Keratinocyte (primary cell): Measurements from ENCODE around the gene TMC1. TPM values are rescaled to one million over a fixed set of nuclear protein-coding genes. Genes with fewer than 3 reads are reported as not detected.

Source experiments
- DNase-seq: peaks from one replicate; pipeline ENCODE4 v3.0.0-alpha.2; 2011; ENCODE audit warnings: low read depth, missing footprints, low spot score
- FAIRE-seq: peaks from 2 replicates; lab custom pipeline; 2011; peaks lifted over from hg19 to GRCh38; lab: Jason Lieb, UNC
- H2AFZ ChIP-seq: 2 replicates; pipeline ENCODE4 v1.6.0; 2012; ENCODE audit warnings: low read length, control low read depth, inconsistent platforms; ENCODE audit not compliant: control insufficient read depth
- H3K27ac ChIP-seq: 2 replicates; pipeline ENCODE4 v1.5.1; 2011; ENCODE audit warnings: low read length; ENCODE audit not compliant: control insufficient read depth, insufficient read depth
- H3K27me3 ChIP-seq: 3 replicates; pipeline ENCODE4 v1.6.0; 2011; ENCODE audit warnings: low read length; ENCODE audit not compliant: control insufficient read depth, insufficient read depth; ENCODE audit errors: extremely low read depth
- H3K36me3 ChIP-seq, 2 experiments: 2 replicates in 1 of 2; 3 replicates in 1 of 2; pipeline ENCODE4 v1.5.1; 2011; ENCODE audit warnings: low read length in 2 of 2, mild to moderate bottlenecking in 1 of 2; ENCODE audit not compliant: control insufficient read depth in 2 of 2, insufficient read depth in 2 of 2; ENCODE audit errors: extremely low read depth in 1 of 2
- H3K4me1 ChIP-seq: 3 replicates; pipeline ENCODE4 v1.5.1; 2011; ENCODE audit warnings: low read length; ENCODE audit not compliant: control insufficient read depth, insufficient read depth; ENCODE audit errors: extremely low read depth
- H3K4me2 ChIP-seq: 3 replicates; pipeline ENCODE4 v1.6.0; 2011; ENCODE audit warnings: low read depth, low read length; ENCODE audit not compliant: control insufficient read depth, insufficient read depth; ENCODE audit errors: extremely low read depth
- H3K4me3 ChIP-seq, 3 experiments: fragments of 200-600 bp in 1 of 3; sonication (generic) in 1 of 3; 2 replicates in 2 of 3; 3 replicates in 1 of 3; pipeline ENCODE4 v1.5.1; 2011 to 2016; ENCODE audit warnings: low read length in 3 of 3, mild to moderate bottlenecking in 3 of 3, control low read depth in 2 of 3, inconsistent platforms in 1 of 3, low read depth in 1 of 3, mixed read lengths in 1 of 3, mixed run types in 1 of 3, moderate library complexity in 1 of 3; ENCODE audit not compliant: control insufficient read depth in 2 of 3, insufficient read depth in 2 of 3; ENCODE audit errors: extremely low read depth in 1 of 3
- H3K79me2 ChIP-seq: 2 replicates; pipeline ENCODE4 v1.6.0; 2012; ENCODE audit warnings: low read length; ENCODE audit not compliant: control insufficient read depth, insufficient read depth
- H3K9ac ChIP-seq: 3 replicates; pipeline ENCODE4 v1.6.0; 2011; ENCODE audit warnings: low read length; ENCODE audit not compliant: control insufficient read depth, insufficient read depth; ENCODE audit errors: extremely low read depth
- H3K9me1 ChIP-seq: 3 replicates; pipeline ENCODE4 v1.6.0; 2011; ENCODE audit warnings: low read length; ENCODE audit not compliant: control insufficient read depth, insufficient read depth; ENCODE audit errors: extremely low read depth
- H3K9me3 ChIP-seq: 2 replicates; pipeline ENCODE4 v1.5.1; 2012; ENCODE audit warnings: low read depth, low read length; ENCODE audit not compliant: control insufficient read depth
- H4K20me1 ChIP-seq: 3 replicates; pipeline ENCODE4 v1.6.0; 2011; ENCODE audit warnings: low read length; ENCODE audit not compliant: control insufficient read depth, insufficient read depth; ENCODE audit errors: extremely low read depth
- CTCF ChIP-seq, 3 experiments: IDR thresholded peaks in 1 of 3; conservative IDR thresholded peaks in 1 of 3; optimal IDR thresholded peaks in 1 of 3; 2 replicates in 2 of 3; 3 replicates in 1 of 3; pipeline versions ENCODE3 to v1.5.1; 2011; ENCODE audit warnings: low read length in 3 of 3, mild to moderate bottlenecking in 3 of 3, moderate library complexity in 2 of 3, control low read depth in 1 of 3, inconsistent platforms in 1 of 3; ENCODE audit not compliant: insufficient read depth in 2 of 3; ENCODE audit errors: extremely low read depth in 1 of 3
- EZH2 ChIP-seq: IDR thresholded peaks from one replicate; pipeline ENCODE4 v1.6.1; 2012; ENCODE audit warnings: inconsistent platforms, mild to moderate bottlenecking, low read length, moderate library complexity
- dilution Hi-C: fragments of 300-500 bp; cut with MboI; formaldehyde crosslinking; loops from one replicate; pipeline ENCODE4 v1.7.0; 2020; ENCODE audit warnings: low sequenced_read_pairs; ENCODE audit not compliant: extremely low pct_ligation_motif_present
- polyA plus RNA-seq, 5 experiments: library from polyadenylated mRNA; depleted of rRNA in 3 of 5; stranded (reverse) in 3 of 5; stranded (forward) in 1 of 5; unstranded in 1 of 5; fragments of >200 nt; gene quantifications; 1 replicate in 1 of 5; 2 replicates in 3 of 5; 3 replicates in 1 of 5; pipeline versions ENCODE4 v1.2.1 to v1.2.3, GENCODE V29; 2011 to 2012; ENCODE audit warnings: missing spikeins in 2 of 5, low read depth in 1 of 5, low replicate concordance in 1 of 5

Gene TMC1
- polyA plus RNA-seq, 1 donor (not counting 4 experiments of a cell fraction or from before 2014, with no cell fraction given): 0.05 TPM

GRCh38 chr9:72560086-72560485, 38.7 kb downstream of the TMC1 start:
- DNase-seq: no peak
- Histone ChIP-seq H3K27me3 (no peaks in the 10 kb centered on the region), H3K4me2 (no peak overlapping the region), H3K4me3 (no peak overlapping the region), H4K20me1 (no peaks in the 10 kb centered on the region), H3K9me3 (no peaks in the 10 kb centered on the region), H3K4me1 (peaks cover 13% of the 10 kb centered on the region), H2AFZ (no peak overlapping the region), H3K36me3 (no peaks in the 10 kb centered on the region), H3K9me1 (no peaks in the 10 kb centered on the region), H3K9ac (no peak overlapping the region), H3K27ac (no peak overlapping the region), H3K79me2 (no peaks in the 10 kb centered on the region)
- TF ChIP-seq EZH2: no peak
- no peak for TF ChIP-seq CTCF (optimal IDR thresholded peaks at IDR 0.05 in 1 of 3, IDR thresholded peaks at IDR 0.05 in 1 of 3, conservative IDR thresholded peaks at IDR 0.05 in 1 of 3; ENCODE audit: extremely low read depth in 1 of 3, insufficient read depth in 2 of 3, low read length in 3 of 3)
- FAIRE-seq: peak; percentile 71
- dilution Hi-C loops: no loop called here

GRCh38 chr9:72563806-72564205, 42.4 kb downstream of the TMC1 start:
- no peaks in the 10 kb centered on the region for H3K36me3 ChIP-seq
- FAIRE-seq (no peak), DNase-seq (no peak)
- H3K79me2 ChIP-seq: no peaks in the 10 kb centered on the region
- dilution Hi-C loops: no loop called here
- no peak overlapping the region for H2AFZ ChIP-seq
- no peaks in the 10 kb centered on the region for H3K27me3 ChIP-seq
- H3K4me3 ChIP-seq: no peak overlapping the region
- TF ChIP-seq EZH2 (no peak), CTCF (optimal IDR thresholded peaks at IDR 0.05 in 1 of 3, IDR thresholded peaks at IDR 0.05 in 1 of 3, conservative IDR thresholded peaks at IDR 0.05 in 1 of 3; ENCODE audit: extremely low read depth in 1 of 3, insufficient read depth in 2 of 3, low read length in 3 of 3) (no peak)
- H3K4me2 ChIP-seq: no peak overlapping the region
- no peaks in the 10 kb centered on the region for H3K4me1 ChIP-seq
- H3K9me1 ChIP-seq: no peaks in the 10 kb centered on the region
- H3K9me3 ChIP-seq: no peaks in the 10 kb centered on the region
- H4K20me1 ChIP-seq: no peaks in the 10 kb centered on the region
- no peak overlapping the region for H3K27ac ChIP-seq
- H3K9ac ChIP-seq: no peak overlapping the region
